SH-SY5Y (cell line): ENCODE data around the gene IFT88.

Source experiments
- GATA2 ChIP-seq: IDR thresholded peaks from 2 replicates; pipeline ENCODE4 v1.6.1; 2011; ENCODE audit warnings: mild to moderate bottlenecking, low read depth, low read length
- GATA3 ChIP-seq: IDR thresholded peaks from 2 replicates; pipeline ENCODE4 v1.6.1; 2011; ENCODE audit warnings: low read depth, mild to moderate bottlenecking, low read length, moderate library complexity

GRCh38 chr13:20636079-20636478, 69.1 kb downstream of the IFT88 start:
- TF ChIP-seq GATA2 (no peak), GATA3 (no peak)
